Neural cell (in vitro differentiated cells): ENCODE results near the gene PACSIN2. TPM values are rescaled to one million over a fixed set of nuclear protein-coding genes. Genes with fewer than 3 reads are reported as not detected.

Experiments
- H2AFZ ChIP-seq: fragments of 200-600, 300-800 bp; sonication (generic), shearing (Covaris generic); 2 replicates; pipeline ENCODE4 v1.6.0; 2014; ENCODE audit warnings: low read depth, mild to moderate bottlenecking, antibody characterized with exemption, low read length, moderate library complexity
- H3F3A ChIP-seq: fragments of 200-600 bp; shearing (Covaris generic); 2 replicates; pipeline ENCODE4 v1.6.1; 2016; ENCODE audit warnings: mild to moderate bottlenecking, moderate library complexity, mixed read lengths, antibody characterized with exemption, low read length; ENCODE audit not compliant: insufficient read depth, poor library complexity, severe bottlenecking
- H3K27ac ChIP-seq: fragments of 200-600, 300-800 bp; sonication (generic), shearing (Covaris generic); 2 replicates; pipeline ENCODE4 v1.5.1; 2014; ENCODE audit warnings: mild to moderate bottlenecking, low read length, moderate library complexity
- H3K27me3 ChIP-seq: fragments of 300-800, 200-600 bp; sonication (generic), shearing (Covaris generic); 2 replicates; pipeline ENCODE4 v1.6.0; 2014; ENCODE audit warnings: mild to moderate bottlenecking, low read depth, low read length, moderate library complexity; ENCODE audit not compliant: insufficient read depth
- H3K36me3 ChIP-seq: fragments of 300-800, 200-600 bp; sonication (generic), shearing (Covaris generic); 2 replicates; pipeline ENCODE4 v1.5.1; 2014; ENCODE audit warnings: mild to moderate bottlenecking, antibody characterized with exemption, low read length, moderate library complexity; ENCODE audit not compliant: insufficient read depth
- H3K4me2 ChIP-seq: fragments of 300-800, 200-600 bp; sonication (generic), shearing (Covaris generic); 2 replicates; pipeline ENCODE4 v1.6.0; 2014; ENCODE audit warnings: mild to moderate bottlenecking, low read length
- H3K4me3 ChIP-seq: fragments of 300-800, 200-600 bp; sonication (generic), shearing (Covaris generic); 2 replicates; pipeline ENCODE4 v1.5.1; 2014; ENCODE audit warnings: mild to moderate bottlenecking, low read length, moderate library complexity
- H3K79me2 ChIP-seq: fragments of 200-600 bp; shearing (Covaris generic); replicated peaks from 2 replicates; pipeline ENCODE4 v1.6.0; 2014; ENCODE audit warnings: mild to moderate bottlenecking, low read length, moderate library complexity; ENCODE audit not compliant: insufficient read depth
- H3K9ac ChIP-seq: fragments of 300-800, 200-600 bp; sonication (generic), shearing (Covaris generic); 2 replicates; pipeline ENCODE4 v1.6.1; 2016; ENCODE audit warnings: mild to moderate bottlenecking, low read length, mixed read lengths
- H3K9me2 ChIP-seq: fragments of 200-600 bp; shearing (Covaris generic); 2 replicates; pipeline ENCODE4 v1.6.1; 2016; ENCODE audit warnings: mild to moderate bottlenecking, low read length, mixed read lengths; ENCODE audit not compliant: insufficient read depth
- H3K9me3 ChIP-seq: fragments of 200-600, 300-800 bp; sonication (generic), shearing (Covaris generic); 2 replicates; pipeline ENCODE4 v1.6.1; 2016; ENCODE audit warnings: mild to moderate bottlenecking, mixed run types, low read length, moderate library complexity, mixed read lengths
- H4K20me1 ChIP-seq: fragments of 200-600 bp; shearing (Covaris generic); 2 replicates; pipeline ENCODE4 v1.6.1; 2016; ENCODE audit warnings: mild to moderate bottlenecking, mixed run types; ENCODE audit not compliant: insufficient read depth
- CTCF ChIP-seq: fragments of 450-650 bp; IDR thresholded peaks from 2 replicates; pipeline ENCODE4 v1.5.1; 2014; ENCODE audit warnings: antibody characterized with exemption, mild to moderate bottlenecking, moderate library complexity; ENCODE audit not compliant: poor library complexity, severe bottlenecking
- EP300 ChIP-seq: fragments of 450-650 bp; conservative IDR thresholded peaks from 2 replicates; pipeline ENCODE4 v1.6.1; 2014; ENCODE audit warnings: antibody characterized with exemption, mild to moderate bottlenecking, moderate library complexity; ENCODE audit not compliant: poor library complexity, severe bottlenecking
- EZH2 ChIP-seq: fragments of 200-600, 300-800 bp; shearing (Covaris generic), sonication (generic); IDR thresholded peaks from 2 replicates; pipeline ENCODE4 v1.6.1; 2014; ENCODE audit warnings: antibody characterized with exemption, low read length, borderline replicate concordance, mild to moderate bottlenecking; ENCODE audit not compliant: insufficient read depth, poor library complexity, severe bottlenecking
- MXI1 ChIP-seq: fragments of 450-650 bp; conservative IDR thresholded peaks from 2 replicates; pipeline ENCODE4 v1.6.1; 2014; ENCODE audit warnings: antibody characterized with exemption, mild to moderate bottlenecking; ENCODE audit not compliant: poor library complexity, severe bottlenecking
- POLR2AphosphoS5 ChIP-seq: IDR thresholded peaks from 2 replicates; pipeline ENCODE4 v1.6.1; 2012
- RAD21 ChIP-seq: fragments of 450-650 bp; conservative IDR thresholded peaks from 2 replicates; pipeline ENCODE4 v1.6.1; 2014; ENCODE audit warnings: antibody characterized with exemption, mild to moderate bottlenecking, moderate library complexity
- REST ChIP-seq: IDR thresholded peaks from 2 replicates; pipeline ENCODE4 v1.6.1; 2012; ENCODE audit warnings: borderline replicate concordance
- SMC3 ChIP-seq: fragments of 450-650 bp; conservative IDR thresholded peaks from 2 replicates; pipeline ENCODE4 v1.6.1; 2014; ENCODE audit warnings: antibody characterized with exemption, mild to moderate bottlenecking, moderate library complexity; ENCODE audit not compliant: poor library complexity
- TAF1 ChIP-seq: IDR thresholded peaks from 2 replicates; pipeline ENCODE4 v1.6.1; 2012; ENCODE audit warnings: low read depth
- polyA plus RNA-seq: library from polyadenylated mRNA; depleted of rRNA; stranded (reverse); fragments of >200 nt; gene quantifications from 2 replicates; pipeline ENCODE4 v1.2.3, GENCODE V29; 2014

Gene PACSIN2
- polyA plus RNA-seq, 1 donor from 2014 or later: 47.2 TPM

DNA sequence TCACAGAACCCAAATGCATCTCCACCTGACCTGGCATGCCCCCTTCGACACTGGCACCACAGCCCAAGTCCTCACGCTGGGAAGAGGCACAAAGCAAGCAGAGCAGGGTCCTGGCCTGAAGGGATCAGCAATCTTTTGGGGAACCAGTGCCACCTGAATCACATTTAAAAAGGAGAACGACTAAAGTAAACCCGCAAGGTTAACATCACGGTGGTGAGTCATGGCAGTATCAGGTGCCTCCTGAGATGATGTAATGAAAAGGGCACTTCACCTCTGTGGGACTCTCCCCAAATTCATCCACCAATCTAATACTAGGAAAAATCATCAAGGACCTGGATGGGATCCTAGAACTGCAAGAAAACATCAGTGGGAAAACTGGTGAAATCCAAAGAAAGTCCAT is 44.9 kb downstream of the PACSIN2 start:
- H3F3A ChIP-seq: no peaks in the 10 kb centered on the region
- H3K9me2 ChIP-seq: no peaks in the 10 kb centered on the region
- peaks cover 3% of the 10 kb centered on the region for H3K79me2 ChIP-seq
- no peaks in the 10 kb centered on the region for H3K36me3 ChIP-seq
- H3K4me3 ChIP-seq: no peak overlapping the region
- no peaks in the 10 kb centered on the region for H4K20me1 ChIP-seq
- no peak overlapping the region for H3K4me2 ChIP-seq
- no peak for TF ChIP-seq RAD21
- TF ChIP-seq POLR2AphosphoS5: no peak
- no peak for TF ChIP-seq TAF1
- no peak for TF ChIP-seq CTCF
- TF ChIP-seq MXI1: no peak
- TF ChIP-seq EZH2: no peak
- H3K27me3 ChIP-seq: no peaks in the 10 kb centered on the region
- H3K9me3 ChIP-seq: no peaks in the 10 kb centered on the region
- H3K9ac ChIP-seq: no peak overlapping the region
- H3K27ac ChIP-seq: no peak overlapping the region
- H2AFZ ChIP-seq: no peak overlapping the region

- no peak overlapping the region for H3K4me2 ChIP-seq
- no peak overlapping the region for H3K4me3 ChIP-seq
- H3K9me3 ChIP-seq: no peaks in the 10 kb centered on the region
- H4K20me1 ChIP-seq: no peaks in the 10 kb centered on the region
- peaks cover 3% of the 10 kb centered on the region for H3K79me2 ChIP-seq
- no peak overlapping the region for H2AFZ ChIP-seq
- H3K27ac ChIP-seq: no peak overlapping the region
- no peak for TF ChIP-seq EZH2
- no peak for TF ChIP-seq TAF1
- TF ChIP-seq RAD21: no peak
- no peak for TF ChIP-seq REST
- no peak for TF ChIP-seq MXI1
- TF ChIP-seq CTCF: no peak
- TF ChIP-seq EP300: no peak
- TF ChIP-seq POLR2AphosphoS5: no peak
- no peak for TF ChIP-seq SMC3
- H3K36me3 ChIP-seq: no peaks in the 10 kb centered on the region
- H3K9me2 ChIP-seq: no peaks in the 10 kb centered on the region
- H3K9ac ChIP-seq: no peak overlapping the region
- no peaks in the 10 kb centered on the region for H3F3A ChIP-seq
- H3K27me3 ChIP-seq: no peaks in the 10 kb centered on the region
These were observed 45.5 kb downstream of the PACSIN2 start for GRCh38 chr22:42969348-42969975.
